Measurements from ENCODE around the gene UBE2G2.

The UBE2G2 gene

GRCh38 chr21:44762221-44763049, 39.2 kb downstream of the UBE2G2 start:
- no peak for DNase-seq

- DNase-seq = no peak
Measured at GRCh38 chr21:44761747-44762208, 39.8 kb downstream of the UBE2G2 start.

- no peak for DNase-seq
Measured at GRCh38 chr21:44761011-44761729, 40.5 kb downstream of the UBE2G2 start.

DNA sequence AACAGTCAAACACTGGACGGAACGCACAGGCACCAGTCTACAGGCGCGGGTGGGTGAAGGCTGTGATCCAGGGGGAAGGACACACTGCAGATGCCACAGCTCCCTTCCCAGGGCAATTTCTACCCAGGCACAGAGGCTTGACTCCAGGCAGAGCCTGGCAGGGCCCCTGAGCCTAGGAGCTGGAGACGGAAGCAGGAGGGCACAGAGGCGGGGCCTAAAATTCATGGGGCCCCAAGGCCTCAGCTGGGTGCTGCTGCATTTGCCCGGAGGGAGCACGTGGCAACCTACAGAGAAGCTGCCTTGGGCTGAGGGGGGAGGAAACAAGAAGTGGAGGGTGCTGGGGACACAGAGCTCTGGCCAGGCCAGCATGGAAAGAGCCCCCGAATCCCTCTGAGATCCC, 41.2 kb downstream of the UBE2G2 start:
- DNase-seq = no peak

DNA sequence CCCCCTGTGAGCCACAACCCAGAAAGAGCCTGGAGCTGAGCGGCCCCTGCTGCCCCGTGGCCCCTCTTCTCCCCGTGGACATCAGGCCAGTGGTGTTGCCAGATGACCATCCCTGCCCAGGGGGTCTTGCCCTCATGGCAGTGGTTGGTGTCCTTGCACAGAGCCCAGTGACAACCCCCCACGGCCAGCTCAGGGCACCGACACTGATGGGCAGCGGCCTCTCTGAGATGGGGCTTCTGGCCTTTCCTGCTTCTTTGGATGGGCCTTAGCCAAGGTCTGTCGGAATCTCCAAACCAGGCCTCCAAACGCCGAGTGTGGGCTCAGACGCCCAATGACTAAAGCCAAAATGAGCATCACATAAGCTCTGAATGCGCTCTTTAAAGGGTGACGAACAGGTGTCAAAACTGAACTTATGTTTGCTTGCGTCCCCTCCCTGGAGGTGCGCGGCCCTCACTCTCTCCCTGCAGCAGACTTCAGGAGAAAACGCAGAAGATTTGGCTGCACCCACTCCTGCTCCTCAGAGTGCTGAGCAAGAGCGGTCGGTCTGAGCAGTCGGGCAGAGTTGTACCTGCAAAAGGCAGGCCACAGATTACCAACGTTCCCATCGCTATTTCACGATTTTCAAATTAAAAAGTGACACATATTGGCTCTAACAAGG, 41.9 kb downstream of the UBE2G2 start:
- DNase-seq = no peak

- DNase-seq = no peak
Measured at GRCh38 chr21:44758781-44759627, 42.6 kb downstream of the UBE2G2 start.

GRCh38 chr21:44758141-44758561, 43.5 kb downstream of the UBE2G2 start:
- no peak for DNase-seq

DNA sequence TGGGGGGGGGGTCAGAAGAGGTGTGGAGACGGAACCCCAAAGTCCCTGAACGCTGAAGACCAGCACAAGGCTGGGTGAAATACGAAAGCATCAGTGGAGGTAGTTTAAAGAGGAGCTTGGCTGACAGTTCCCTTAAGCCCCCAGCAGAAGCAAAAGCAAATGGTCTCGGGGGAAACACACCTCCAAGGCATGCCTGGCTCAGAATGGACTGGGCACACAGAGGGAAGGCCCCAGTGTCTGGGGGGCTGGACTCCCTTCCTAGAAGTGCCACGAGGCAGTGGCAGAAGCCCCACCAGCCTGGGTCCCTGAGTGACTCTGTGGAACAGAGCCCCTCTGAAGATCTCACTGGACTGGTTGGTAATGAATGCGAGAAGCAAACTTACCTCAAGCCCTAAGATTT, 43.9 kb downstream of the UBE2G2 start:
- DNase-seq = no peak

- no peak for DNase-seq
Measured at GRCh38 chr21:44756423-44757185, 45.0 kb downstream of the UBE2G2 start.

DNA sequence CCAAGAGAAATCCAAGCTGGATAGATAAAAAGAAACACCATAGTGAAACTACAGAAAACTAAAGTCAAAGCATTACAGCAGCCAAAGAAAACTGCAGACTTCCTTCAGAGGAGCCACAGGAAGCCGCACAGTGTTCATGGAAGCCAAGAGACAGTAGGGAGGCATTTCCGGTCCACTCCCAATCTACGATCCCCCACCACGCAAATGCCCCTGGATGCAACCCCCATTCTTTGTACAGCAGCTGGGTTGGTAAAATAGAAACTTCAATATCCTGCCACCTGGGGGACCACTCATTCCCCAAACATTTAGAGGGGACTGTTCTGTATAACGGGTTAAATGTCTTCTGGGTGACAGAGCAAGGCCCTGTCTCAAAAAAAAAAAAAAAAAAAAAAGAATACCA, 46.4 kb downstream of the UBE2G2 start:
- DNase-seq = no peak

GRCh38 chr21:44753357-44753756, 48.3 kb downstream of the UBE2G2 start:
- no peak for DNase-seq

- no peak for DNase-seq
Measured at GRCh38 chr21:44752671-44753235, 48.9 kb downstream of the UBE2G2 start.

GRCh38 chr21:44751799-44752636, 49.6 kb downstream of the UBE2G2 start:
- DNase-seq = peak in 1 of 5 donors; percentile 9

DNA sequence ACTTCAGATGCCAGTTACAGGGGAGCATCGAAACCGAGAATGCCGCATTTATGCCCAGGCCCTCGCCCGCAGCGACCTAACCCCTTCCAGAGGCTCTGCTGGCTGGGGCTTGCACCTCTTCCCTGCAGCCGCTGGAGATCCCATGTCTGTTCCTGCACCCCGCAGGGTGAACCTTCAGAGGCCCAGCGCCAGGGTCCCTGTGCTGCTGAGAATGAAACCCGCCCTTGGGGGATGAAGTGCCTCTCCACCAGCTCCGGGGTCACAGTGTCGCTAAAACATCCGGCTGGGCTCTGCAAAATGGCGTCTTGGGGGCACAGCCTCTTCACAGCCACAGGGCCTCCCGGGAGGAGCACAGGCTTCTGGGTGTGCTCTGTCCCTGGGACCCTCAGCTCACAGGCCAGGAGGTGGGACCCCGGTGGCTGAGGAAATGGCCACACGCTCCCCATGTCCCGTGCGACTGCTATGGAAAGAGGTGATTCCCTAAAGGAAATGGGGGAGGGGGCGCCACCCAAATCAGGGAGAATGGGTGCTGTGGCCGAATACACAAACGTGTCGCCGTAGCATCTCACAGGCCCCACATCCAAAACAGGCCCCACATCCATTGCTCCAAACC, 50.3 kb downstream of the UBE2G2 start:
- peak in 1 of 5 donors; percentile 8 for DNase-seq

DNA sequence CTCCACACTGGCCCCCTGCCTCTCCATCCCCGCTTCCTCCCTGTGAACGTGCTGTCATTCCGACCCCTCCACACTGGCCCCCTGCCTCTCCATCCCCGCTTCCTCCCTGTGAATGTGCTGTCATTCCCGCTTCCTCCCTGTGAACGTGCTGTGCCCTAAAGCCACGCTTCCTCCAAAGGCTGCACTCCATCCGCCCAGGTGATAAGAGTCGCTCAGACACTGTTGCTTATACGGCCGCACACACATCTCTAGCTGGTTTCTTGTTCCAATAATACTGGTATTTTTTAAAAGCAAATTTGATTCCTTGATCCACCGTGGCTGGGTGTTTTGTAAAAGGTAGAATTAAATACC, 51.0 kb downstream of the UBE2G2 start:
- no peak for DNase-seq

GRCh38 chr21:44749759-44750674, 51.6 kb downstream of the UBE2G2 start:
- no peak for DNase-seq

- DNase-seq = no peak
Measured at GRCh38 chr21:44749116-44749758, 52.4 kb downstream of the UBE2G2 start.

DNA sequence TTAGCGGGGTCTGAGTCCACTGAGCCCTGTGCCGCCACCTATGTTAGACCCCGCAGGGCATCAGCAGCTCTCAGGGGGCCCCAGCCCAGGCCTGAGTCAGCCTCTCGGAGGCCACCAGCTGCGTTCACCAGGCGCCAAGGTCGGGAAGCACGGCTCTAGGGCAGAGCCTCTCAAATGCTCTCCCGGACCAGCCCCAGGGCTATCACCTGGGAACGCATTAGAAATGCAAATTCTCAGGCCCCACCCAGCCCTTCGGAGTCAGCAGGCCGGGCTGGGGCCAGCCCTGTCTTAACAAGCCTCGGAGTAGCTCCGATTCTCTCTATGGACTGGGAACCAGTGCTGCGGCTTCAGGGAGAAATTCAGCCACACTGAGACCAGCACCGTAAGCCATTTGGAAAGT, 53.0 kb downstream of the UBE2G2 start:
- DNase-seq = no peak

All from T-helper 1 cell (primary cell).